SK-N-DZ (cell line): ENCODE data around the gene UVRAG.
"Not testable (repeated sequence)": the region's sequence is repeated elsewhere in the genome, so short reads cannot be mapped to it uniquely, and the experiment has no call there.

Experiments used
- DNase-seq: peaks from one replicate; pipeline ENCODE4 v3.0.0-alpha.2; 2015; ENCODE audit warnings: low spot score

Gene UVRAG

GRCh38 chr11:75836417-75836816 is 21.4 kb downstream of the UVRAG start:
- no peak for DNase-seq

DNA sequence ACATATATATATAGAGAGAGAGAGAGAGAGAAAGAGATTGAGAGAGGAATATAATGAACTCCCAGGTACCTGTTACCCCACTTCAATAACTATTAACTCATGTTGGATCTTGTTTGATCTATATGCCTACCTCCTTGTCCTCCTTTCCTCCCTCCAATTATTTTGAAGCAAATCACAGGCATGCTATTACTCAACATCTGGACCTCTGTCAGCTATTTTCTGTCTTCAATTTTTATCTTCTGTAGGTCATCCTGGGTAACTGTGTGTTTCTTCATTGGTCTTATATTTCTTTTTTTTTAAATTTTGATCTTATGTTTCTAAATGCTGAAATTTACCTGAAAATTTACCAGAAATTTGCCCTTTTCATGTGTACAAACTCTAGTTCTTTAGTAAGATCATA is 24.8 kb downstream of the UVRAG start:
- no peak for DNase-seq

GRCh38 chr11:75840522-75840921 is 25.5 kb downstream of the UVRAG start:
- DNase-seq = no peak

GRCh38 chr11:75841739-75842138 is 26.7 kb downstream of the UVRAG start:
- peak; percentile 71 for DNase-seq

DNA sequence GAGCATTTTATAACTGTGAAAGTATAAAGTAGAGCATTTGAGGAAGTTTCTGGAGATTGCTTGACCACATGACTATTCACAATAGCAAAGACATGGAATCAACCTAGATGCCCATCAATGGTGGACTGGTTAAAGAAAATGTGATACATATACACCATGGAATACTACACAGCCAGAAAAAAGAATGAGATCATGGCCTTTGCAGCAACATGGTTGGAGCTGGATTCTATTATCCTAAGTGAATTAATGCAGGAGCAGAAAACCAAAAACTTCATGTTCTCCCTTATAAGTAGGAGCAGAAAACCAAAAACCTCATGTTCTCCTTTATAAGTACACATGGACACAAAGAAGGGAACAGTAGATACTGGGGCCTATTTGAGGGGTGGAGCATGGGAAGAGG is 30.3 kb downstream of the UVRAG start:
- DNase-seq = no peak

DNA sequence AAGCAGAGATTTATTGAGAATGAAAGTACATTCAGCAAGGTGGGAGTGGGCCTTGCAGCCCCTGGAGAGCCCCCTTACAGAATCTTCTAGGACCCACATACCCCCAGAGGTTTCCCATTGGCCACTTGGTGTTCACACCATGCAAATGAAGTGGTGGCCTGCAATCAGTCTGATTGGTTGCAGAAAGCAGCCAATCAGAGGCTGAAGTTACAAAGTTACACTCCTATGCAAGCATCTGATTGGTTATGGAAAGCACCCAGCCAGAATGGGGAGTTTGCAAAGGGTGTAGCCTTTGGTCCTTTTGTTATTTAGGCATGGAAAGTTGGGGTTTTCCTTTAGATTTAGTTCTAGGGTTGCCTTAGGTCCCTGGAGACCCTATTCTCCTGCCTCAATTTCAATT is 34.9 kb downstream of the UVRAG start:
- DNase-seq = no peak

- DNase-seq = no peak
These were observed 35.8 kb downstream of the UVRAG start for GRCh38 chr11:75850787-75851186.

- DNase-seq = no peak
These were observed 36.2 kb downstream of the UVRAG start for GRCh38 chr11:75851203-75851602.

DNA sequence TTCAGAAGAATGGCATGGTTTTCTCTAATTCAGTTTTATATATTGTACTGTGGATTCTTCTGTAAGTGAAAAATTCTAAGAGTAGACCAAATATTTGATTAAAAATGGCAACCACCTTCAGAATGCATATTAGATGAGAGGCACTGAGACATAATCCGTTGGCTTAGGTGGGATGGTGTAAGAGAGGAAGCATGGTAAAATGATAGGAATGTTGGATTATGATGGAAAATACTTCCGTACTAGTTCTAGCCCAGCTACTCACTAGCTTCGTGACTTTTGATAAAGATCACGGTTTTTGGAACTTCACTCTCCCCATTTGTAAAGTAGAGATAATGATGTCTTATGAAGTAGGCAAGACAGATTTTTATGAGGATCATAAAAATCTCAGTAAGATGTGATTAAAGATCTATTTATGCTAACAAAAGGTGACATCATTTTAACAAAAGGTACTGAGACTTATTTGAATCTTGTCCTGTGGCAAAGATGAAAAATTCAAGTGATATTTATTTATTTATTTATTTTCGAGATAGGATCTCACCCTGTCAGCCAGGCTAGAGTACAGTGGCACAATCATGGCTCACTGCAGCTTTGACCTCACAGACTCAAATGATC is 37.5 kb downstream of the UVRAG start:
- no peak for DNase-seq

DNA sequence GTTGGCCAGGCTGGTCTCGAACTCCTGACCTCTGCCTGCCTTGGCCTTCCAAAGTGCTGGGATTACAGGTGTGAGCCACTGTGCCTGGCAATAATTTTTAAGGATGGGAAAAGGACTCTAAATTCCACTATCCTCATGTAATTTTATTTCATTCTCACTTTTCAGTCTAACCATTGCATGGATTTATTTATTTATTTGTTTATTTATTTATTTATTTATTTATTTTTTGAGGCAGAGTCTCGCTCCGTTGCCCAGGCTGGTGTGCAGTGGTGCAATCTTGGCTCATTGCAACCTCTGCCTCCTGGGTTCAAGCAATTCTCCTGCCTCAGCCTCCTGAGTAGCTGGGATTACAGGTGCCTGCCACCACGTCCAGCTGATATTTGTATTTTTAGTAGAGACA is 38.6 kb downstream of the UVRAG start:
- DNase-seq = not testable (repeated sequence)

- DNase-seq = no peak
These were observed 39.0 kb downstream of the UVRAG start for GRCh38 chr11:75853971-75854370.

- DNase-seq = no peak
These were observed 40.2 kb downstream of the UVRAG start for GRCh38 chr11:75855206-75855605.

- no peak for DNase-seq
These were observed 41.9 kb downstream of the UVRAG start for GRCh38 chr11:75856912-75857311.

DNA sequence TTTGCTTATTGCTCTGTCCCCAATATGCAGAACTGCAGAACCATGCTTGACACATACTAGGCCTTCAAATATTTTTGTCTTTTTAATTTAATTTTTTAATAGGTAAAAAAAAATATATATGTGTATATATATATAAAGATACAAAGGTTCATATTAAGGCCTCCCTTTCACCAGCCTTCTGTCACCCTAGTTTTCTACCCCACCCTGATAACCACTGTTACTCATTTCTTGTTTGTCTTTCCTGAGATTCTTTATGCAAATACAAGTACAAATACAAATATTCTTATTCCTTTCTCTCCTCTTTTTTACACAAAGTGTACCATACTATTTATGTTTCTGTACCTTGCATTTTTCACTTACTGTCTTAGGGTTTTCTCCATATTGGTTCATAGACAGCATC is 43.0 kb downstream of the UVRAG start:
- DNase-seq = no peak

- DNase-seq = no peak
These were observed 43.6 kb downstream of the UVRAG start for GRCh38 chr11:75858613-75859012.

DNA sequence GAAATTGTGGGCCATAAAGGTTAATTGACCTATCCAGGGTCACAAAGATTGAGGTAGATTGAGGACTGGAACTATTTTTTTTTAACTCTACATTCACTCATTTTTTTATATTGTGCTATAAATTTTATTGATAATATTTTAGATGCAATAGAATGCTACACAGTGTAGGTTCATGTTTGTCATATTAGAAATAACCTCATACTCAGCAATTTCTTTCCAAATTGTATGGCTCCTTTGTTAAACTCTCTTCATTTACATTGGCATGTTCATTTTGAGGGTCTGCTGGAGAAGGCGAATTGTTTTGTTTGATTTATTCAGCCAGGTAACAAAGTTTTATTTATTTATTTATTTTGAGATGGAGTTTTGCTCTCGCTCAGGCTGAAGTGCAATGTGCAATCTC is 44.6 kb downstream of the UVRAG start:
- DNase-seq = no peak

GRCh38 chr11:75862437-75862836 is 47.4 kb downstream of the UVRAG start:
- DNase-seq = no peak

DNA sequence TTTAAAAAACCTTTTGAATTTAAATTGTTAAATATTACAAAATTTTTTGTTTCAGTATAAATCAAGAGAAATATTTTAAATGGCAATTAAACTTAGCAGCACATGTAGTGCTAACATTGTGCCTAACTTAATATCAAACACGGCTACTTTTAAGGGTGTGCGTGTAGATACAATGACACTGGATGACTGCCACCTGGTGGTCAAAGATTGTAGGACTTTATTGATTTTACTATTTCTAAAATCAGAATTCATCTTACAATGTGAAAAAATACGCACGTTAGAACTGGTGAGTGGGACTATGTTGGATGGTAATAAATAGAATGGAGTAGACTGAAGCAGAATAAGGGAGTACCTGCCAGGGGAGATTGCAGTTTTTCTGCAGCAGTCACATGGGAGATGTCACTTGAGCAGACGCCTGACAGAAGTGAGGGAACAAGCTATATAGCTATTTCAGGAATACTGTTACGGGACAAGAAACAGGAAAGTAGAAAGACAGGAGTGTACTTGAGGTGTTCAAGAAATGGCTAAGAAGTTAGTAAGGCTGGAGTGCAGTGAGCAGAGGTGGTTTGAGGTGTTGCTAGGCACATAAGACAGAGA is 52.9 kb downstream of the UVRAG start:
- peak; percentile 52 for DNase-seq

DNA sequence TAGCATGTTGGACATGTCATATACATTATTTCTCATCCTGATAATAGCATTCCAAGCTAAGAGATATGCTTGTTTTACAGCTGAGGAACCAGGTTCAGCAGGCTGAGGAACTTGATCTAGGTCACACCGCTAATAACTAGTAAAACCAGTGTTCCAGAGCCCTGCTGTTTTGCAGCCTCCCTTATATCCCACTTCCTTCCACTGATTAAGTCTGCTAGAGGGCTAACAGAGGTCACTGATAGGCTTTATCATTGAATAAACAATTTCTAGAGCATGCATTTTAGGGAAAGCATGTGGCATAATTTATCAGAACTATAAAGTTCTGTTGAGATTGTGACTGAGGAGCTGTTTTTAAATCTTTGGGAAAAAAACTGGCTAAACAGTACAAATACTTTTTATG is 54.0 kb downstream of the UVRAG start:
- no peak for DNase-seq

GRCh38 chr11:75869661-75870455 is 54.8 kb downstream of the UVRAG start:
- DNase-seq = no peak

- DNase-seq = no peak
These were observed 57.9 kb downstream of the UVRAG start for GRCh38 chr11:75872887-75873416.

DNA sequence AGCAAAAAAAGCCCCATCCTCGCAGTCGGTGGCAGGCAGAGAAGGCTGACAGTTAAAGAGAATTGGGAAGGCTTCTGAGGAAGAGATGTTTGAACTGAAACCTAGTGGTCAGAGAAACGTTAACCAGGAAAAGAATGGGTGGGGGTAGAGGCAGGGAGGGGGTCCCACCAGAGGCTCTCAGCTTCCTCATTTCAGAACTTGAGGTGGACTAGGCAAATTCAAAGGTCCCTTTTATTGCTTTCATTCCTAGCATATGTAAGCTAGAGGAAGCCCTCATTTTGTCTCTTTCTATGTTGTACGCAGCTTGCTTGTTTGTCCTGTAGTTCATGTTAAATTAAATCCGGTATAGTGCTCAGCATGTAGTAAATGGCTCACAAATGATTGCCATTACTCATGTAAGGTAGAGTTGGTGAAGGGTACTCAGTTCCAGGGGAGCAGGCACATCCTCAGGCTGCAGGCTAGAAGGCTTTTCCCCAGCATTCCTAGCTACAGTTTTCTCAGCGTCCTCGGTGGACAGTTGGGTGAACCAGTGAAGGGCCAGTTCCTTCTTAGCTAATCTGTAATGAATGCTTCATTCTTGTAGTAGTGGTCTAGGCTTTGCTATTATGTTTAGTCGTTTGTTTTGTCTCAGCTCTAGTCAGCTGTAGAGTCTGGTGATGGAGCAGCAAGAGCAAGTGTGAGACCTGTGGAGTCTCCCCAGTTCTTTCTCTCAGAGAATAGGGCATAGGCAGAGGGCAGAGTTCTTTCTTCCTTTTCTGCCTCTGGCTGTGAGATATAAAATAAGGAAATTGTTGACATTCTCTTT is 58.6 kb downstream of the UVRAG start:
- no peak for DNase-seq
